IPS-18a (cell line): ENCODE results near the gene SQSTM1.
A peak's percentile ranks its signal among the peaks of the same experiment; 100 is the strongest.

ENCODE experiments used
- H3K27ac ChIP-seq: one replicate; pipeline ENCODE4 v1.5.1; 2013; ENCODE audit warnings: low read length
- H3K27me3 ChIP-seq: one replicate; pipeline ENCODE4 v1.6.1; 2013; ENCODE audit warnings: mild to moderate bottlenecking, low read length; ENCODE audit not compliant: control insufficient read depth, insufficient read depth
- H3K36me3 ChIP-seq: one replicate; pipeline ENCODE4 v1.6.1; 2013; ENCODE audit warnings: low read depth, low read length; ENCODE audit not compliant: control insufficient read depth
- H3K4me1 ChIP-seq: one replicate; pipeline ENCODE4 v1.6.1; 2013; ENCODE audit warnings: low read depth, low read length; ENCODE audit not compliant: control insufficient read depth
- H3K4me3 ChIP-seq: one replicate; pipeline ENCODE4 v1.5.1; 2013; ENCODE audit warnings: low read length
- H3K9ac ChIP-seq: one replicate; pipeline ENCODE4 v1.6.1; 2013; ENCODE audit warnings: mild to moderate bottlenecking, low read length, moderate library complexity
- H3K9me3 ChIP-seq: one replicate; pipeline ENCODE4 v1.6.1; 2013; ENCODE audit warnings: low read depth, low read length; ENCODE audit not compliant: control insufficient read depth

SQSTM1 gene

DNA sequence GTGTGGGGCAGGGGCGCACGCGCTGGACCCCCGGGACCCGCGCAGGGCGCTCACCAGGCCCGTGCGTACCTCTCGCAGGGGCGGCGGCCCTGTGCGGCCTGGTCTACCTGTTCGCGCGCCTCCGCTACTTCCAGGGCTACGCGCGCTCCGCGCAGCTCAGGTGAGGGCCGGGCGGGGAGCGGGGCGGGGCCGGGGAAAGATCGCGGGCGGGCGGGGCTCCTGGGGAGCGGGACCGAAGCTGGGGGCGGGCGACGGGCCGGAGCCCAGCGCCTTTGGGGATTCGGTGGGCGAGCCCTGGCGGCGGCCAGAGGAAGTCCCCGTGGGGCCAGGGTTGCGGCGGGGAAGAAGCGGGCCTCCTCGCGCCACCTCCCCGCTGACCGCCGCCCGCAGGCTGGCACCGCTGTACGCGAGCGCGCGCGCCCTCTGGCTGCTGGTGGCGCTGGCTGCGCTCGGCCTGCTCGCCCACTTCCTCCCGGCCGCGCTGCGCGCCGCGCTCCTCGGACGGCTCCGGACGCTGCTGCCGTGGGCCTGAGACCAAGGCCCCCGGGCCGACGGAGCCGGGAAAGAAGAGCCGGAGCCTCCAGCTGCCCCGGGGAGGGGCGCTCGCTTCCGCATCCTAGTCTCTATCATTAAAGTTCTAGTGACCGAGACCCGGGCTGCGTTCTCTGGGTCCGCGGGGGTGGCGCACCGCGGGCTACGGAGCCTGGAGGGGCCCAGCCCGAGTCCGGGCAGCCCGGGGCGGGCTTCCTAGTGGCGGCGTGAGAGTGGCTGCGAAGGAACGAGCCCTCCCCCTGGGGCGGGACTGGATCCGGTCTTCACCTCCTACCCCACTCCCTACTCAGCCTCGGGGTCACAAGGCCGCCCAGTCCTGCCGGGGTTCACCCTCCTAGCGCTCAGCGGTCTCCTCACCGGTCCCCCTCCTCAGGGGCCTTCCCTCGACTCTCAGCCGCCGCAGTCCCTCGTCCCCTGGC is 24.6 kb upstream of the SQSTM1 start:
- H3K9me3 ChIP-seq, result no peaks in the 10 kb centered on the region
- no peak overlapping the region for H3K27ac ChIP-seq
- peak overlapping the region; percentile 56 for H3K9ac ChIP-seq
- H3K27me3 ChIP-seq, result no peaks in the 10 kb centered on the region
- peaks cover 14% of the 10 kb centered on the region for H3K36me3 ChIP-seq
- H3K4me3 ChIP-seq, result peak overlapping the region; percentile 70
- no peaks in the 10 kb centered on the region for H3K4me1 ChIP-seq

- no peak overlapping the region for H3K27ac ChIP-seq
- peaks cover 2% of the 10 kb centered on the region for H3K4me1 ChIP-seq
- peak overlapping the region; percentile 70 for H3K4me3 ChIP-seq
- peaks cover 14% of the 10 kb centered on the region for H3K36me3 ChIP-seq
- no peaks in the 10 kb centered on the region for H3K9me3 ChIP-seq
- no peaks in the 10 kb centered on the region for H3K27me3 ChIP-seq
- peak overlapping the region; percentile 56 for H3K9ac ChIP-seq
These were observed 23.7 kb upstream of the SQSTM1 start for GRCh38 chr5:179796877-179797608.

DNA sequence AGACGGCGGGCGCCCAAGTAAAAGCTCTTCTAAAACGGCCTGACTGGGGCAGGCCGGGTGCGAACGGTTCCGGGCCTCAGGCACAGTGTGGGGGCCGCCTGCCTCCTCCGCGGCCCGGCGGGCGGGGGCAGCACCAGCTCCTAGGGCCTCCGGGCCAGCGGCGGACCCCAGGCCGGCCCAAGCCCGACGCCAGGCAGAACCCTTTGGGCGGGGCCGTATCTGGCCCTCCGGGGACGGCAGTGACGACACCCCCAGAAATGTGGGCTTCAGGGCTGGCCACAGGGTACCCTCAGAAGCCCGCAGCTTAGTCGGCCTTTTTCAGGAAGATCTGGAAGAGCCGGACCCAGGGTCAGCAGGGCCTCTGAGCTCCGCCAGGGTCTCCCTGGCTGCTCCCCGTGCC is 23.0 kb upstream of the SQSTM1 start:
- H3K36me3 ChIP-seq, result peaks cover 14% of the 10 kb centered on the region
- H3K27ac ChIP-seq, result no peak overlapping the region
- H3K27me3 ChIP-seq, result no peaks in the 10 kb centered on the region
- no peak overlapping the region for H3K9ac ChIP-seq
- peaks cover 9% of the 10 kb centered on the region for H3K4me1 ChIP-seq
- no peak overlapping the region for H3K4me3 ChIP-seq
- H3K9me3 ChIP-seq, result no peaks in the 10 kb centered on the region

DNA sequence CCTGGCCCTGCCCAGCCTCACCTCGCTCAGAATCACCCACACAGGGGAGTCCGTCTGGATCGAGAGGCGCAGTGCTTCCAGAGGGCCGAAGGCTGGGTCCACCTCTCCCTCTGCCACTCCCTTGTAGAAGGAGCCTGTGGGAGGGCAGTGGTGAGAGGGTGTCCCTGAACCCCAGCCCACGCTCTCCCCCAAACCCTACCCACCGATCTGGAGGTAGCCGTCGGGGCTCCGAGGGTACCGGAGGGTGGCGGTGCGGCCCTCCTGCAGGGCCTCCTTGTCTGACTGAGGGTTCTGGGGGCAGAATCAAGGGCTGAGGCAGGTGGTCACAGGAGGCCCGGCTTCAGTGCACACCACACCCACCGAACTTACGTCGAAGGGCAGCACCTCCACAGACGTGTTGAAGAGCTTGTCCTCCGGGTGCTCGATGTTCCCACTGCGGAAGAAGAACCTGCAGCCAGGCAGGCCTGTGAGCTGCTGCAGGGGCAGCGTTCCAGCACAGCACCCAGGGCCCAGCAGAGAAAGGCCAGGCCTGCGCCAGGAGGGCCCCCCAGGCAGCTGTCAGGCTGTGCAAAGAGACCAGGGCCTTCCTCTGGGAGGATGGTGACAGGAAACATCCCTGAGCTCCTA is 22.4 kb upstream of the SQSTM1 start:
- H3K27ac ChIP-seq, result no peak overlapping the region
- no peak overlapping the region for H3K4me3 ChIP-seq
- no peaks in the 10 kb centered on the region for H3K9me3 ChIP-seq
- H3K36me3 ChIP-seq, result peaks cover 14% of the 10 kb centered on the region
- H3K4me1 ChIP-seq, result peaks cover 12% of the 10 kb centered on the region
- no peaks in the 10 kb centered on the region for H3K27me3 ChIP-seq
- no peak overlapping the region for H3K9ac ChIP-seq

GRCh38 chr5:179798771-179799643 is 21.7 kb upstream of the SQSTM1 start:
- no peak overlapping the region for H3K9ac ChIP-seq
- H3K27ac ChIP-seq, result no peak overlapping the region
- H3K4me1 ChIP-seq, result peaks cover 15% of the 10 kb centered on the region
- no peak overlapping the region for H3K4me3 ChIP-seq
- H3K9me3 ChIP-seq, result no peaks in the 10 kb centered on the region
- H3K36me3 ChIP-seq, result peaks cover 14% of the 10 kb centered on the region
- H3K27me3 ChIP-seq, result no peaks in the 10 kb centered on the region

DNA sequence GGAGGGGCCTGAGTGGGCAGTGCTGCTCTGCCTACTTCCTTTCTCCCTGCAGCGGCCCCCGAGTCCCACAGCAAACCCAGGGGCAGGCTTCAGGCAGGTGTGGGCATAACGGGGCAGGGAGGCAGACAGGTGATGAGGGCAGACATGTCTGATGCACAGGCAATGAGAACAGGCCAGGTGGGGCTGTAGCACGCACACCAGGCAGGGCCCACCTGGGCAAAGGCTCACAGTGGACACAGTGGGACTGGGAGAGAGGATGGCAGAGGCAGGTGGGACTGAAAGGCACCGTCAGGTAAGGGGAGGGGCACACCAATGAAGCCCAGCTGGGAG is 21.1 kb upstream of the SQSTM1 start:
- Histone ChIP-seq H3K27ac (no peak overlapping the region), H3K4me3 (no peak overlapping the region), H3K4me1 (peaks cover 18% of the 10 kb centered on the region), H3K36me3 (peaks cover 14% of the 10 kb centered on the region), H3K27me3 (peaks cover 2% of the 10 kb centered on the region), H3K9me3 (no peaks in the 10 kb centered on the region), H3K9ac (no peak overlapping the region)

DNA sequence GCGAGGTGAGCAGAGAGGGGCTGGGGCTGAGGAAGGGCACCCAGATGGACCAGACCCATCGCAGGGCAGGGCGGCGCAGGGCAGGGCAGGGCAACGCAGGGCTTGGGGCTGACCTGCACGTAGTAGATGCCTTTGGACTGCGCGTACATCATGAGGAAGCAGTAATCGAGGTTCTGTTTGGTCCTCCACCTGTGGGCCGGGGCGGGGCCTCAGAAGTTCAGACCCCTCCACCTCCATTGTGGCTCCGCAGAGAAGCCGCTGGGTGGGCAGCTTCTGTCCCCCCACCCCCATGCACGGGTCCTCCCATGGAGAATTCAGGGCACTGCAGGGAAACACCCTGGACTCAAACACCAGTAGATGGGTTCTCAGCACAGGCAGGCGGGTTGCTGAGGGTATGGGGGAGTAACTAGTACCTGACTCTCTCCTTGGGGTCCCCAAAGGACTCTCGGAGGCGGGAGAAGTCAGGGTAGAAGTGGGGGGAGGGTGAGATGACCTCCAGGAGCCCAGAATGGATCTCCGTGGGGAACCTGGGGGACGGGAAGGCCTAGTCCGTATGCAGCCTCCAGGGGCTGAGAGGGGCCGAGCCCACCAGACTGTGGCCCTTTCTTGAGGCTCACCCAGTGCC is 20.5 kb upstream of the SQSTM1 start:
- no peak overlapping the region for H3K27ac ChIP-seq
- H3K27me3 ChIP-seq, result peaks cover 7% of the 10 kb centered on the region
- no peak overlapping the region for H3K9ac ChIP-seq
- no peak overlapping the region for H3K4me3 ChIP-seq
- peaks cover 14% of the 10 kb centered on the region for H3K36me3 ChIP-seq
- peaks cover 18% of the 10 kb centered on the region for H3K4me1 ChIP-seq
- no peaks in the 10 kb centered on the region for H3K9me3 ChIP-seq

GRCh38 chr5:179800696-179801201 is 20.0 kb upstream of the SQSTM1 start:
- no peak overlapping the region for H3K27ac ChIP-seq
- no peak overlapping the region for H3K9ac ChIP-seq
- peaks cover 7% of the 10 kb centered on the region for H3K27me3 ChIP-seq
- no peak overlapping the region for H3K4me3 ChIP-seq
- H3K36me3 ChIP-seq, result peaks cover 14% of the 10 kb centered on the region
- no peaks in the 10 kb centered on the region for H3K9me3 ChIP-seq
- peaks cover 18% of the 10 kb centered on the region for H3K4me1 ChIP-seq

DNA sequence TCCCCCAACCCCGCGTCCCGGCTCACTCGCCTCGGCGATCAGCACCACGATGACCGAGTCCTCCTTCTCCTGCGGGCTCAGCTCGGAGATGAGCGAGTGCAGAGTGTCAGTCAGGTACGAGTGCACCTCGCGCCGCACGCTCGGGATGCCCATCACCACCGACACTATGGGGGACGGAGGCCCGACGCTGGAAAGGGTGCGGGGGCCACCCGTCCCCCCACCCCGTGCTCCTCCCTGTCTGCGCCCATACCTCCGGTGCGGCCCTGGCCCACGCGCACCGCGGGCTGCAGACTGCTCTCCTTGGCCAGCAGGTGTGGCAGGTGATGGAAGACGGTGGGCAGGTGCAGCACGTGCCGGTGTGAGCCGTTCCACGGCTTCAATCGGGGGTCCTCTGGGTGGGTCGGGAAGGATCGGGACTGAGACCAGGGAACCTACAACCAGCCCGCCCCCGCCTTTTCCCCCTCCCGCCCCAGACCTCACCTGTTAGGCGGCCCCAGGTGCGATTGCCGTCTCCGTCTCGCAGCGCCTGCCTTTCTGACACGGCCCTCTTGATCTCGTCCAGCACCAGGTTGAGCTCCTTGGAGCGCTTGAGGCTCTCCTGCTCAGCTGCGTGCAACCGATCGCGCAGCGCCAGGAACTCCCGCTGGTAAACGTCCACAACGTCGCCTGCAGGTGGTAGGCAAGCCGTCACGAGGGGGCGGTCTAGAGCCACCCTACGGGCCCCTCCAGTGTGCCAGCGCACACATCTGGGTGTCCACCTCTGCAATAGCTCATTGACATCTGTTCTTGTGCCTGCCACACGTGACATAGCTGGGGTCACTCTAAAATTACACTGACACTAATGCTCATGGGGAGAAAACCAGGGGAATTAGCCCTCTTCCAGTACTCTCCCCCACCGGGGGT is 19.1 kb upstream of the SQSTM1 start:
- H3K9me3 ChIP-seq, result no peaks in the 10 kb centered on the region
- H3K4me1 ChIP-seq, result peaks cover 18% of the 10 kb centered on the region
- H3K9ac ChIP-seq, result no peak overlapping the region
- peaks cover 7% of the 10 kb centered on the region for H3K27me3 ChIP-seq
- H3K4me3 ChIP-seq, result no peak overlapping the region
- H3K27ac ChIP-seq, result no peak overlapping the region
- peaks cover 14% of the 10 kb centered on the region for H3K36me3 ChIP-seq
